Measurements from ENCODE around the gene SYDE2.
"Not testable (repeated sequence)": the region's sequence is repeated elsewhere in the genome, so short reads cannot be mapped to it uniquely, and the experiment has no call there.

Gene SYDE2

GRCh38 chr1:85216697-85217096, 15.9 kb upstream of the SYDE2 start:
- DNase-seq, result no peak

- DNase-seq, result peak in 2 of 3 experiments; percentile 14 to 67
Measured at GRCh38 chr1:85214654-85215053, 13.8 kb upstream of the SYDE2 start.

- no peak for DNase-seq
Measured at GRCh38 chr1:85208488-85208887, 7.7 kb upstream of the SYDE2 start.

GRCh38 chr1:85203573-85204171, 2.9 kb upstream of the SYDE2 start:
- DNase-seq, result no peak

- DNase-seq, result no peak
Measured at GRCh38 chr1:85202864-85203255, 2.0 kb upstream of the SYDE2 start.

- peak in 2 of 3 experiments; percentile 11 to 71 for DNase-seq
Measured at GRCh38 chr1:85202092-85202863, 1.5 kb upstream of the SYDE2 start.

- peak; percentile 57 to 90 (median 84) for DNase-seq
Measured at GRCh38 chr1:85201340-85202091, 700 bp upstream of the SYDE2 start.

GRCh38 chr1:85199667-85200462, 951 bp downstream of the SYDE2 start:
- peak in 2 of 3 experiments; percentile 29 to 71 for DNase-seq

- DNase-seq, result no peak
Measured at GRCh38 chr1:85198864-85199263, 2.0 kb downstream of the SYDE2 start.

GRCh38 chr1:85196358-85196757, 4.5 kb downstream of the SYDE2 start:
- DNase-seq, result no peak

GRCh38 chr1:85195703-85196102, 5.1 kb downstream of the SYDE2 start:
- peak in 1 of 3 experiments; percentile 7 for DNase-seq

GRCh38 chr1:85192129-85192528, 8.7 kb downstream of the SYDE2 start:
- not testable (repeated sequence) for DNase-seq

- no peak for DNase-seq
Measured at GRCh38 chr1:85189120-85189519, 11.7 kb downstream of the SYDE2 start.

- DNase-seq, result no peak
Measured at GRCh38 chr1:85188530-85188929, 12.3 kb downstream of the SYDE2 start.

- DNase-seq, result not testable (repeated sequence)
Measured at GRCh38 chr1:85187021-85187420, 13.8 kb downstream of the SYDE2 start.

- DNase-seq, result no peak
Measured at GRCh38 chr1:85184245-85184644, 16.6 kb downstream of the SYDE2 start.

- no peak for DNase-seq
Measured at GRCh38 chr1:85182700-85183099, 18.1 kb downstream of the SYDE2 start.

GRCh38 chr1:85180869-85181268, 19.9 kb downstream of the SYDE2 start:
- DNase-seq, result no peak

- no peak for DNase-seq
Measured at GRCh38 chr1:85179522-85179921, 21.3 kb downstream of the SYDE2 start.

- no peak for DNase-seq
Measured at GRCh38 chr1:85178396-85178795, 22.4 kb downstream of the SYDE2 start.

- no peak for DNase-seq
Measured at GRCh38 chr1:85174503-85174902, 26.3 kb downstream of the SYDE2 start.

GRCh38 chr1:85172684-85173337, 28.0 kb downstream of the SYDE2 start:
- no peak for DNase-seq
